Fibroblast of skin of right quadriceps (primary cell): ENCODE results near the gene WDR54.
"Not testable (repeated sequence)": the region's sequence is repeated elsewhere in the genome, so short reads cannot be mapped to it uniquely, and the experiment has no call there.

Source experiments
- DNase-seq: peaks from one replicate; pipeline ENCODE4 v3.0.0-alpha.2; 2013

WDR54 gene

GRCh38 chr2:74458132-74458937 lies 36.8 kb downstream of the WDR54 start, which contains the start of gene WBP1:
TSS of gene WBP1 (plus strand) at chr2:74458438. CDS start at chr2:74458603, 165 bp downstream.
- DNase-seq = peak; percentile 100

- DNase-seq = no peak
These were observed 37.4 kb downstream of the WDR54 start for GRCh38 chr2:74458938-74459363.

- not testable (repeated sequence) for DNase-seq
These were observed 38.1 kb downstream of the WDR54 start for GRCh38 chr2:74459503-74460118.

- DNase-seq = not testable (repeated sequence)
These were observed 38.7 kb downstream of the WDR54 start for GRCh38 chr2:74460187-74460586.

GRCh38 chr2:74461187-74462053 lies 39.9 kb downstream of the WDR54 start:
- DNase-seq = no peak

- DNase-seq = no peak
These were observed 40.7 kb downstream of the WDR54 start for GRCh38 chr2:74462054-74462785.

GRCh38 chr2:74462786-74463105 lies 41.2 kb downstream of the WDR54 start:
- DNase-seq = no peak

- no peak for DNase-seq
These were observed 42.9 kb downstream of the WDR54 start for GRCh38 chr2:74464406-74464805.

- DNase-seq = not testable (repeated sequence)
These were observed 49.2 kb downstream of the WDR54 start for GRCh38 chr2:74470742-74471141.

GRCh38 chr2:74471332-74472065 lies 50.0 kb downstream of the WDR54 start:
- no peak for DNase-seq

GRCh38 chr2:74472086-74472944 lies 50.8 kb downstream of the WDR54 start, which contains the start of gene MRPL53:
TSS of gene MRPL53 (minus strand) at chr2:74472680. CDS start at chr2:74472660, 20 bp downstream.
- peak; percentile 94 for DNase-seq

GRCh38 chr2:74472945-74473258 lies 51.4 kb downstream of the WDR54 start:
- no peak for DNase-seq

- DNase-seq = no peak
These were observed 53.0 kb downstream of the WDR54 start for GRCh38 chr2:74474481-74474880.

- DNase-seq = no peak
These were observed 53.4 kb downstream of the WDR54 start for GRCh38 chr2:74474899-74475298.
